ENCODE results near the gene SMIM29.

The SMIM29 gene

GRCh38 chr6:34234667-34235306 lies 14.0 kb downstream of the SMIM29 start:
- Histone ChIP-seq H3K27me3 (ENCODE audit: insufficient read depth, low read length) (no peaks in the 10 kb centered on the region), H3K4me3 (ENCODE audit: low read length) (no peak overlapping the region), H3K36me3 (ENCODE audit: insufficient read depth, low read length) (no peaks in the 10 kb centered on the region), H3K9me3 (ENCODE audit: low read length) (no peaks in the 10 kb centered on the region), H3K4me1 (ENCODE audit: insufficient read depth, low read length) (peaks cover 8% of the 10 kb centered on the region), H2AFZ (ENCODE audit: low read depth, low read length) (no peak overlapping the region)

GRCh38 chr6:34233867-34234266 lies 14.9 kb downstream of the SMIM29 start:
- H3K4me1 ChIP-seq (ENCODE audit: insufficient read depth, low read length), result peaks cover 6% of the 10 kb centered on the region
- no peaks in the 10 kb centered on the region for H3K36me3 ChIP-seq (ENCODE audit: insufficient read depth, low read length)
- no peak overlapping the region for H2AFZ ChIP-seq (ENCODE audit: low read depth, low read length)
- no peaks in the 10 kb centered on the region for H3K9me3 ChIP-seq (ENCODE audit: low read length)
- H3K4me3 ChIP-seq (ENCODE audit: low read length), result no peak overlapping the region
- no peaks in the 10 kb centered on the region for H3K27me3 ChIP-seq (ENCODE audit: insufficient read depth, low read length)

GRCh38 chr6:34232901-34233300 lies 15.9 kb downstream of the SMIM29 start:
- Histone ChIP-seq H3K4me1 (ENCODE audit: insufficient read depth, low read length) (no peaks in the 10 kb centered on the region), H3K27me3 (ENCODE audit: insufficient read depth, low read length) (no peaks in the 10 kb centered on the region), H3K4me3 (ENCODE audit: low read length) (no peak overlapping the region), H2AFZ (ENCODE audit: low read depth, low read length) (no peak overlapping the region), H3K9me3 (ENCODE audit: low read length) (no peaks in the 10 kb centered on the region), H3K36me3 (ENCODE audit: insufficient read depth, low read length) (no peaks in the 10 kb centered on the region)

- no peaks in the 10 kb centered on the region for H3K9me3 ChIP-seq (ENCODE audit: low read length)
- H3K36me3 ChIP-seq (ENCODE audit: insufficient read depth, low read length), result no peaks in the 10 kb centered on the region
- no peak overlapping the region for H3K4me3 ChIP-seq (ENCODE audit: low read length)
- H3K4me1 ChIP-seq (ENCODE audit: insufficient read depth, low read length), result peaks cover 3% of the 10 kb centered on the region
- H3K27me3 ChIP-seq (ENCODE audit: insufficient read depth, low read length), result no peaks in the 10 kb centered on the region
- H2AFZ ChIP-seq (ENCODE audit: low read depth, low read length), result no peak overlapping the region
Observed at GRCh38 chr6:34231566-34232336, 17.1 kb downstream of the SMIM29 start.

- H3K9me3 ChIP-seq (ENCODE audit: low read length), result no peaks in the 10 kb centered on the region
- H3K36me3 ChIP-seq (ENCODE audit: insufficient read depth, low read length), result no peaks in the 10 kb centered on the region
- peaks cover 3% of the 10 kb centered on the region for H3K4me1 ChIP-seq (ENCODE audit: insufficient read depth, low read length)
- no peaks in the 10 kb centered on the region for H3K27me3 ChIP-seq (ENCODE audit: insufficient read depth, low read length)
- no peak overlapping the region for H2AFZ ChIP-seq (ENCODE audit: low read depth, low read length)
- no peak overlapping the region for H3K4me3 ChIP-seq (ENCODE audit: low read length)
Observed at GRCh38 chr6:34230653-34231371, 18.0 kb downstream of the SMIM29 start.

- Histone ChIP-seq H3K27me3 (ENCODE audit: insufficient read depth, low read length) (no peaks in the 10 kb centered on the region), H3K9me3 (ENCODE audit: low read length) (no peaks in the 10 kb centered on the region), H2AFZ (ENCODE audit: low read depth, low read length) (no peak overlapping the region), H3K36me3 (ENCODE audit: insufficient read depth, low read length) (no peaks in the 10 kb centered on the region), H3K4me1 (ENCODE audit: insufficient read depth, low read length) (peaks cover 3% of the 10 kb centered on the region), H3K4me3 (ENCODE audit: low read length) (no peak overlapping the region)
Observed at GRCh38 chr6:34229877-34230276, 18.9 kb downstream of the SMIM29 start.

- no peaks in the 10 kb centered on the region for H3K36me3 ChIP-seq (ENCODE audit: insufficient read depth, low read length)
- H3K9me3 ChIP-seq (ENCODE audit: low read length), result no peaks in the 10 kb centered on the region
- peaks cover 8% of the 10 kb centered on the region for H3K4me1 ChIP-seq (ENCODE audit: insufficient read depth, low read length)
- H2AFZ ChIP-seq (ENCODE audit: low read depth, low read length), result no peak overlapping the region
- no peak overlapping the region for H3K4me3 ChIP-seq (ENCODE audit: low read length)
- H3K27me3 ChIP-seq (ENCODE audit: insufficient read depth, low read length), result no peaks in the 10 kb centered on the region
Observed at GRCh38 chr6:34227761-34228421, 20.9 kb downstream of the SMIM29 start.

- Histone ChIP-seq H3K27me3 (ENCODE audit: insufficient read depth, low read length) (no peaks in the 10 kb centered on the region), H3K9me3 (ENCODE audit: low read length) (no peaks in the 10 kb centered on the region), H3K4me3 (ENCODE audit: low read length) (no peak overlapping the region), H3K4me1 (ENCODE audit: insufficient read depth, low read length) (peaks cover 8% of the 10 kb centered on the region), H2AFZ (ENCODE audit: low read depth, low read length) (no peak overlapping the region), H3K36me3 (ENCODE audit: insufficient read depth, low read length) (no peaks in the 10 kb centered on the region)
Observed at GRCh38 chr6:34226731-34227586, 21.8 kb downstream of the SMIM29 start.

- no peaks in the 10 kb centered on the region for H3K36me3 ChIP-seq (ENCODE audit: insufficient read depth, low read length)
- H3K4me1 ChIP-seq (ENCODE audit: insufficient read depth, low read length), result peaks cover 8% of the 10 kb centered on the region
- H3K27me3 ChIP-seq (ENCODE audit: insufficient read depth, low read length), result no peaks in the 10 kb centered on the region
- no peak overlapping the region for H2AFZ ChIP-seq (ENCODE audit: low read depth, low read length)
- no peak overlapping the region for H3K4me3 ChIP-seq (ENCODE audit: low read length)
- H3K9me3 ChIP-seq (ENCODE audit: low read length), result no peaks in the 10 kb centered on the region
Observed at GRCh38 chr6:34226066-34226465, 22.7 kb downstream of the SMIM29 start.

- no peak overlapping the region for H2AFZ ChIP-seq (ENCODE audit: low read depth, low read length)
- H3K36me3 ChIP-seq (ENCODE audit: insufficient read depth, low read length), result no peaks in the 10 kb centered on the region
- H3K4me3 ChIP-seq (ENCODE audit: low read length), result no peak overlapping the region
- no peaks in the 10 kb centered on the region for H3K9me3 ChIP-seq (ENCODE audit: low read length)
- no peaks in the 10 kb centered on the region for H3K27me3 ChIP-seq (ENCODE audit: insufficient read depth, low read length)
- peaks cover 8% of the 10 kb centered on the region for H3K4me1 ChIP-seq (ENCODE audit: insufficient read depth, low read length)
Observed at GRCh38 chr6:34225551-34225950, 23.3 kb downstream of the SMIM29 start.

- peak overlapping the region; percentile 89 for H2AFZ ChIP-seq (ENCODE audit: low read depth, low read length)
- peaks cover 8% of the 10 kb centered on the region for H3K4me1 ChIP-seq (ENCODE audit: insufficient read depth, low read length)
- H3K9me3 ChIP-seq (ENCODE audit: low read length), result no peaks in the 10 kb centered on the region
- H3K27me3 ChIP-seq (ENCODE audit: insufficient read depth, low read length), result peaks cover 1% of the 10 kb centered on the region
- H3K36me3 ChIP-seq (ENCODE audit: insufficient read depth, low read length), result no peaks in the 10 kb centered on the region
- H3K4me3 ChIP-seq (ENCODE audit: low read length), result peak overlapping the region; percentile 42
Observed at GRCh38 chr6:34223956-34224940, 24.6 kb downstream of the SMIM29 start.
